GM23338 (cell line): ENCODE data around the gene SLAMF9.

Experiments
- CREB1 ChIP-seq: fragments of 250-450 bp; sonication (Bioruptor Pico); IDR thresholded peaks from 2 replicates; pipeline ENCODE4 v1.5.0; 2020; ENCODE audit warnings: low read depth, mild to moderate bottlenecking, moderate library complexity
- EZH2 ChIP-seq: fragments of 200-600 bp; sonication (generic); IDR thresholded peaks from one replicate; pipeline ENCODE4 v1.8.0; 2017; ENCODE audit warnings: antibody characterized with exemption, mild to moderate bottlenecking, low read depth; ENCODE audit not compliant: unreplicated experiment
- EZH2phosphoT487 ChIP-seq: fragments of 200-600 bp; sonication (generic); IDR thresholded peaks from one replicate; pipeline ENCODE4 v1.8.1; 2018; ENCODE audit warnings: antibody characterized with exemption; ENCODE audit not compliant: unreplicated experiment
- JUNB ChIP-seq: IDR thresholded peaks from one replicate; pipeline ENCODE4 v1.6.1; 2016; ENCODE audit warnings: antibody characterized with exemption; ENCODE audit not compliant: unreplicated experiment
- NANOG ChIP-seq: IDR thresholded peaks from 2 replicates; pipeline ENCODE4 v1.6.1; 2016; ENCODE audit warnings: antibody characterized with exemption, borderline replicate concordance
- POLR2AphosphoS5 ChIP-seq: IDR thresholded peaks from 2 replicates; pipeline ENCODE4 v1.6.1; 2016; ENCODE audit warnings: antibody characterized with exemption, low read depth
- REST ChIP-seq: IDR thresholded peaks from one replicate; pipeline ENCODE4 v1.6.1; 2018; ENCODE audit warnings: antibody characterized with exemption; ENCODE audit not compliant: unreplicated experiment
- STAT1 ChIP-seq: IDR thresholded peaks from one replicate; pipeline ENCODE4 v1.6.1; 2016; ENCODE audit warnings: antibody characterized with exemption; ENCODE audit not compliant: unreplicated experiment
- ZNF114 ChIP-seq: fragments of 250-450 bp; sonication (Bioruptor Pico); IDR thresholded peaks from 2 replicates; pipeline ENCODE4 v1.5.0; 2020; ENCODE audit warnings: mild to moderate bottlenecking, moderate library complexity
- ZNF331 ChIP-seq: fragments of 250-450 bp; sonication (Bioruptor Pico); IDR thresholded peaks from 2 replicates; pipeline ENCODE4 v1.5.0; 2020; ENCODE audit warnings: low read depth, mild to moderate bottlenecking, moderate library complexity
- ZNF462 ChIP-seq: fragments of 250-450 bp; sonication (Bioruptor Pico); IDR thresholded peaks from 2 replicates; pipeline ENCODE4 v1.5.0; 2020; ENCODE audit warnings: mild to moderate bottlenecking, moderate library complexity
- TF ChIP-seq, protein P1 (sequence below), 2 experiments: fragments of 200-600 bp in 1 of 2; sonication (generic) in 1 of 2; conservative IDR thresholded peaks; 2 replicates each; pipeline versions ENCODE4 v1.5.1 to v1.6.1; 2016 to 2017; ENCODE audit warnings: antibody characterized with exemption in 2 of 2, low read depth in 2 of 2, mild to moderate bottlenecking in 2 of 2, moderate library complexity in 1 of 2
- TF ChIP-seq, protein P2 (sequence below): IDR thresholded peaks from 2 replicates; pipeline ENCODE4 v1.6.1; 2016; ENCODE audit warnings: antibody characterized with exemption

DNA sequence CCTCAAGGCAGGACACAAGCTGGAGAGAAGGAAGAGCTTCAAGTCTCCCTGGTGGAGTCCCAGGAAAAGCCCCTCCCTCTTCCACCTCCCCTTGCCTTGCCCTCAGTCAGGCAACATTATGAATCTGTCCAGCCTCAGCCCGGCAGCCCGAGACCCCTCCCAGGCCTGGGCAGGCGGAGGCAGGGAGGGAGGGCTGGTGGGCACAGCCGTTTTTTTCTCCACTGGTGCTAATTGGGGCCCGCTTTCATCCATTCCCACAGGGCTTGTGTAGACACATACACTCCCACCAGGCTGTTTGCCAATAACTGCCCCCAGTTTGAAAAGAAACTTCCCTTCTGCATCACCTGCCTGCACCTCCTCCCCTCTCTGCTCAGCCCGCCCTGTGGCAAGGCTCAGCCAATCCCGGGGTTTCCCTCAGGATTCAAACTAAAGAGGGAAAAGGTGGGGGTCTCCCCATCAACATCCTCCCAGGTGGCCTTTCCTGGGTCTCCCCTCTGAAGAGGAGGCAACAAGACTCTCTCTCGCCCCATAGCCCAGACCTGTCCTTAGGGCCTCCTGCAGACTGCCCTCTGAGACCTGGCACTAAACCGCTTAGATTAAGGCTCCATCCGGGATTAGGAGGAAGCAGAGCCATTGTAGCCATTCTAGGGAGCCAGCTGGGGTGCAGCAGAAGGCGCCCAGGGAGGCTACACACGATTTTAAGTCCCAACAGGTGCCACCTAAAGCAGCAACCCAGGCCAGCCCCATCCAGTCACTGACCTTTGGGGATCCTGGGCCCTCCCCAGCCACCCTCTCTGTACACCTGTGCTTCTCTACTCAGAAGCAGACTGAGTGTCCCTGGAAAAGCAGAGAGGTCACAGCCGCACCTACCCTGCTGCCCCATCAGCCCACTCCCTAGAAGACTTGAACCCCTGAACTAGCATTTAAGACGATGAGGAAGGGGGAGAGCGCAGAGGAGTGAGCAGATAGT is 12.2 kb downstream of the SLAMF9 start:
- TF ChIP-seq, protein P1, sequence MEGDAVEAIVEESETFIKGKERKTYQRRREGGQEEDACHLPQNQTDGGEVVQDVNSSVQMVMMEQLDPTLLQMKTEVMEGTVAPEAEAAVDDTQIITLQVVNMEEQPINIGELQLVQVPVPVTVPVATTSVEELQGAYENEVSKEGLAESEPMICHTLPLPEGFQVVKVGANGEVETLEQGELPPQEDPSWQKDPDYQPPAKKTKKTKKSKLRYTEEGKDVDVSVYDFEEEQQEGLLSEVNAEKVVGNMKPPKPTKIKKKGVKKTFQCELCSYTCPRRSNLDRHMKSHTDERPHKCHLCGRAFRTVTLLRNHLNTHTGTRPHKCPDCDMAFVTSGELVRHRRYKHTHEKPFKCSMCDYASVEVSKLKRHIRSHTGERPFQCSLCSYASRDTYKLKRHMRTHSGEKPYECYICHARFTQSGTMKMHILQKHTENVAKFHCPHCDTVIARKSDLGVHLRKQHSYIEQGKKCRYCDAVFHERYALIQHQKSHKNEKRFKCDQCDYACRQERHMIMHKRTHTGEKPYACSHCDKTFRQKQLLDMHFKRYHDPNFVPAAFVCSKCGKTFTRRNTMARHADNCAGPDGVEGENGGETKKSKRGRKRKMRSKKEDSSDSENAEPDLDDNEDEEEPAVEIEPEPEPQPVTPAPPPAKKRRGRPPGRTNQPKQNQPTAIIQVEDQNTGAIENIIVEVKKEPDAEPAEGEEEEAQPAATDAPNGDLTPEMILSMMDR (conservative IDR thresholded peaks at IDR 0.05; ENCODE audit: low read depth in 2 of 2) = no peak
- TF ChIP-seq EZH2phosphoT487 = no peak
- TF ChIP-seq POLR2AphosphoS5 = no peak
- no peak for TF ChIP-seq EZH2
- no peak for TF ChIP-seq ZNF331 (CRISPR knock-in tag)
- no peak for TF ChIP-seq REST
- TF ChIP-seq ZNF114 (CRISPR knock-in tag) = no peak
- TF ChIP-seq CREB1 (CRISPR knock-in tag) = no peak
- TF ChIP-seq, protein P2, sequence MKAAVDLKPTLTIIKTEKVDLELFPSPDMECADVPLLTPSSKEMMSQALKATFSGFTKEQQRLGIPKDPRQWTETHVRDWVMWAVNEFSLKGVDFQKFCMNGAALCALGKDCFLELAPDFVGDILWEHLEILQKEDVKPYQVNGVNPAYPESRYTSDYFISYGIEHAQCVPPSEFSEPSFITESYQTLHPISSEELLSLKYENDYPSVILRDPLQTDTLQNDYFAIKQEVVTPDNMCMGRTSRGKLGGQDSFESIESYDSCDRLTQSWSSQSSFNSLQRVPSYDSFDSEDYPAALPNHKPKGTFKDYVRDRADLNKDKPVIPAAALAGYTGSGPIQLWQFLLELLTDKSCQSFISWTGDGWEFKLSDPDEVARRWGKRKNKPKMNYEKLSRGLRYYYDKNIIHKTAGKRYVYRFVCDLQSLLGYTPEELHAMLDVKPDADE = no peak
- TF ChIP-seq JUNB = no peak
- TF ChIP-seq STAT1 = no peak
- no peak for TF ChIP-seq ZNF462 (CRISPR knock-in tag)
- no peak for TF ChIP-seq NANOG
